T-helper 17 cell (primary cell): ENCODE measurements around the gene NXPE3. TPM values are rescaled to one million over a fixed set of nuclear protein-coding genes. Genes with fewer than 3 reads are reported as not detected.

ENCODE experiments used
- ATAC-seq: fragments of 150-1000 bp; cut with Tn5 transposase; 2 replicates; pipeline ENCODE4 v1.10.0; 2021; ENCODE audit warnings: mild to moderate bottlenecking, moderate library complexity
- DNase-seq, 3 donors: peaks; one replicate each; pipeline versions ENCODE4 v3.0.0 to v3.0.0-alpha.2; 2020 to 2021
- H3K9me3 ChIP-seq: one replicate; pipeline ENCODE4 v1.7.0; 2013; ENCODE audit warnings: low read length, mild to moderate bottlenecking; ENCODE audit not compliant: control insufficient read depth, poor library complexity, severe bottlenecking
- H3K27ac Mint-ChIP-seq: one replicate; pipeline ENCODE4 v1.8.0; 2022; ENCODE audit warnings: mild to moderate bottlenecking, moderate library complexity, mixed read lengths
- H3K27me3 Mint-ChIP-seq: one replicate; pipeline ENCODE4 v1.8.0; 2022; ENCODE audit warnings: mixed read lengths
- H3K36me3 Mint-ChIP-seq: one replicate; pipeline ENCODE4 v1.8.0; 2022; ENCODE audit warnings: low read depth, mixed read lengths
- H3K4me1 Mint-ChIP-seq: one replicate; pipeline ENCODE4 v1.8.0; 2022; ENCODE audit warnings: mild to moderate bottlenecking, mixed read lengths
- H3K4me3 Mint-ChIP-seq: one replicate; pipeline ENCODE4 v1.8.0; 2022; ENCODE audit warnings: mild to moderate bottlenecking, moderate library complexity, mixed read lengths
- total RNA-seq, 4 donors: library from RNA in 2 of 4; stranded (reverse) in 2 of 4; gene quantifications; one replicate each; pipeline ENCODE4 v1.2.3 and lab custom pipeline; 2022 to 2026

Gene NXPE3
- total RNA-seq, 2 donors from 2014 or later, result 30.6 to 31.7 TPM

GRCh38 chr3:101778385-101779046, 495 bp upstream of the NXPE3 start:
- peak overlapping the region; percentile 94 for H3K4me3 Mint-ChIP-seq
- DNase-seq, result no peak
- no peaks in the 10 kb centered on the region for H3K9me3 ChIP-seq
- no peak for ATAC-seq
- H3K36me3 Mint-ChIP-seq, result peaks cover 1% of the 10 kb centered on the region
- H3K27ac Mint-ChIP-seq, result peak overlapping the region; percentile 94
- peaks cover 25% of the 10 kb centered on the region for H3K4me1 Mint-ChIP-seq
- H3K27me3 Mint-ChIP-seq, result no peaks in the 10 kb centered on the region

- Mint-ChIP-seq H3K4me3 (peak overlapping the region; percentile 94), H3K4me1 (peaks cover 39% of the 10 kb centered on the region), H3K27ac (peak overlapping the region; percentile 94), H3K36me3 (peaks cover 3% of the 10 kb centered on the region), H3K27me3 (no peaks in the 10 kb centered on the region)
- no peak for DNase-seq
- ATAC-seq, result no peak
- H3K9me3 ChIP-seq, result no peaks in the 10 kb centered on the region
Observed at GRCh38 chr3:101779822-101780381, 891 bp downstream of the NXPE3 start.

- Mint-ChIP-seq H3K27me3 (no peaks in the 10 kb centered on the region), H3K4me3 (peak overlapping the region; percentile 94), H3K36me3 (peaks cover 3% of the 10 kb centered on the region), H3K4me1 (peaks cover 47% of the 10 kb centered on the region), H3K27ac (peak overlapping the region; percentile 94)
- no peak for DNase-seq
- H3K9me3 ChIP-seq, result no peaks in the 10 kb centered on the region
- no peak for ATAC-seq
Observed at GRCh38 chr3:101780661-101781060, 1.6 kb downstream of the NXPE3 start.

GRCh38 chr3:101781166-101781565, 2.2 kb downstream of the NXPE3 start:
- no peaks in the 10 kb centered on the region for H3K9me3 ChIP-seq
- ATAC-seq (no peak), DNase-seq (no peak)
- H3K27ac Mint-ChIP-seq, result peak overlapping the region; percentile 2
- H3K4me1 Mint-ChIP-seq, result peaks cover 49% of the 10 kb centered on the region
- peak overlapping the region; percentile 94 for H3K4me3 Mint-ChIP-seq
- H3K27me3 Mint-ChIP-seq, result no peaks in the 10 kb centered on the region
- peaks cover 3% of the 10 kb centered on the region for H3K36me3 Mint-ChIP-seq

GRCh38 chr3:101784855-101785613, 6.0 kb downstream of the NXPE3 start:
- peak overlapping the region; percentile 73 for H3K4me3 Mint-ChIP-seq
- H3K27me3 Mint-ChIP-seq, result no peaks in the 10 kb centered on the region
- peak overlapping the region; percentile 91 for H3K27ac Mint-ChIP-seq
- peaks cover 52% of the 10 kb centered on the region for H3K4me1 Mint-ChIP-seq
- DNase-seq, result no peak
- H3K36me3 Mint-ChIP-seq, result peaks cover 6% of the 10 kb centered on the region
- no peaks in the 10 kb centered on the region for H3K9me3 ChIP-seq
- peak; percentile 64 for ATAC-seq

GRCh38 chr3:101791778-101792177, 12.8 kb downstream of the NXPE3 start:
- H3K4me1 Mint-ChIP-seq, result peaks cover 41% of the 10 kb centered on the region
- H3K27me3 Mint-ChIP-seq, result no peaks in the 10 kb centered on the region
- H3K4me3 Mint-ChIP-seq, result no peak overlapping the region
- peaks cover 18% of the 10 kb centered on the region for H3K36me3 Mint-ChIP-seq
- DNase-seq (no peak), ATAC-seq (peak; percentile 30)
- no peaks in the 10 kb centered on the region for H3K9me3 ChIP-seq
- H3K27ac Mint-ChIP-seq, result peak overlapping the region; percentile 10

GRCh38 chr3:101796077-101796680, 17.2 kb downstream of the NXPE3 start:
- DNase-seq (no peak), ATAC-seq (no peak)
- no peaks in the 10 kb centered on the region for H3K9me3 ChIP-seq
- no peaks in the 10 kb centered on the region for H3K27me3 Mint-ChIP-seq
- H3K4me3 Mint-ChIP-seq, result no peak overlapping the region
- H3K36me3 Mint-ChIP-seq, result peaks cover 18% of the 10 kb centered on the region
- H3K4me1 Mint-ChIP-seq, result peaks cover 39% of the 10 kb centered on the region
- H3K27ac Mint-ChIP-seq, result peak overlapping the region; percentile 14

GRCh38 chr3:101801174-101801573, 22.2 kb downstream of the NXPE3 start:
- Mint-ChIP-seq H3K4me3 (no peak overlapping the region), H3K27me3 (no peaks in the 10 kb centered on the region), H3K27ac (peak overlapping the region; percentile 37), H3K36me3 (peaks cover 4% of the 10 kb centered on the region), H3K4me1 (peaks cover 20% of the 10 kb centered on the region)
- no peak for DNase-seq
- no peaks in the 10 kb centered on the region for H3K9me3 ChIP-seq
- no peak for ATAC-seq

GRCh38 chr3:101802179-101802578, 23.2 kb downstream of the NXPE3 start:
- Mint-ChIP-seq H3K27ac (peak overlapping the region; percentile 80), H3K4me3 (no peak overlapping the region), H3K36me3 (peaks cover 4% of the 10 kb centered on the region), H3K27me3 (no peaks in the 10 kb centered on the region), H3K4me1 (peaks cover 14% of the 10 kb centered on the region)
- no peak for ATAC-seq
- H3K9me3 ChIP-seq, result no peaks in the 10 kb centered on the region
- no peak for DNase-seq

- peak overlapping the region; percentile 80 for H3K27ac Mint-ChIP-seq
- peaks cover 4% of the 10 kb centered on the region for H3K36me3 Mint-ChIP-seq
- DNase-seq, result peak in 1 of 3 donors; percentile 32
- H3K27me3 Mint-ChIP-seq, result no peaks in the 10 kb centered on the region
- peak; percentile 100 for ATAC-seq
- H3K4me1 Mint-ChIP-seq, result peaks cover 11% of the 10 kb centered on the region
- no peaks in the 10 kb centered on the region for H3K9me3 ChIP-seq
- H3K4me3 Mint-ChIP-seq, result no peak overlapping the region
Observed at GRCh38 chr3:101803173-101803782, 24.3 kb downstream of the NXPE3 start.

GRCh38 chr3:101803939-101804338, 24.9 kb downstream of the NXPE3 start:
- peaks cover 12% of the 10 kb centered on the region for H3K4me1 Mint-ChIP-seq
- DNase-seq (no peak), ATAC-seq (no peak)
- H3K36me3 Mint-ChIP-seq, result peaks cover 4% of the 10 kb centered on the region
- H3K4me3 Mint-ChIP-seq, result no peak overlapping the region
- peak overlapping the region; percentile 80 for H3K27ac Mint-ChIP-seq
- H3K27me3 Mint-ChIP-seq, result no peaks in the 10 kb centered on the region
- no peaks in the 10 kb centered on the region for H3K9me3 ChIP-seq

GRCh38 chr3:101806491-101806890, 27.5 kb downstream of the NXPE3 start:
- DNase-seq (no peak), ATAC-seq (no peak)
- H3K9me3 ChIP-seq, result no peaks in the 10 kb centered on the region
- Mint-ChIP-seq H3K27ac (no peak overlapping the region), H3K4me1 (peaks cover 16% of the 10 kb centered on the region), H3K27me3 (no peaks in the 10 kb centered on the region), H3K4me3 (no peak overlapping the region), H3K36me3 (peaks cover 2% of the 10 kb centered on the region)

- Mint-ChIP-seq H3K27ac (no peak overlapping the region), H3K27me3 (no peaks in the 10 kb centered on the region), H3K36me3 (peaks cover 2% of the 10 kb centered on the region), H3K4me3 (no peak overlapping the region), H3K4me1 (peaks cover 16% of the 10 kb centered on the region)
- DNase-seq (no peak), ATAC-seq (no peak)
- no peaks in the 10 kb centered on the region for H3K9me3 ChIP-seq
Observed at GRCh38 chr3:101807888-101808287, 28.9 kb downstream of the NXPE3 start.
